Measurements from ENCODE around the gene UVRAG.
"Not testable (repeated sequence)": the region's sequence is repeated elsewhere in the genome, so short reads cannot be mapped to it uniquely, and the experiment has no call there.

Gene UVRAG

GRCh38 chr11:76069001-76069400 lies 254.0 kb downstream of the UVRAG start:
- TF ChIP-seq, protein P1, sequence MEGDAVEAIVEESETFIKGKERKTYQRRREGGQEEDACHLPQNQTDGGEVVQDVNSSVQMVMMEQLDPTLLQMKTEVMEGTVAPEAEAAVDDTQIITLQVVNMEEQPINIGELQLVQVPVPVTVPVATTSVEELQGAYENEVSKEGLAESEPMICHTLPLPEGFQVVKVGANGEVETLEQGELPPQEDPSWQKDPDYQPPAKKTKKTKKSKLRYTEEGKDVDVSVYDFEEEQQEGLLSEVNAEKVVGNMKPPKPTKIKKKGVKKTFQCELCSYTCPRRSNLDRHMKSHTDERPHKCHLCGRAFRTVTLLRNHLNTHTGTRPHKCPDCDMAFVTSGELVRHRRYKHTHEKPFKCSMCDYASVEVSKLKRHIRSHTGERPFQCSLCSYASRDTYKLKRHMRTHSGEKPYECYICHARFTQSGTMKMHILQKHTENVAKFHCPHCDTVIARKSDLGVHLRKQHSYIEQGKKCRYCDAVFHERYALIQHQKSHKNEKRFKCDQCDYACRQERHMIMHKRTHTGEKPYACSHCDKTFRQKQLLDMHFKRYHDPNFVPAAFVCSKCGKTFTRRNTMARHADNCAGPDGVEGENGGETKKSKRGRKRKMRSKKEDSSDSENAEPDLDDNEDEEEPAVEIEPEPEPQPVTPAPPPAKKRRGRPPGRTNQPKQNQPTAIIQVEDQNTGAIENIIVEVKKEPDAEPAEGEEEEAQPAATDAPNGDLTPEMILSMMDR (IDR thresholded peaks at IDR 0.05; ENCODE audit: borderline replicate concordance, insufficient read depth, low read depth, low read length) = no peak
- H3K4me3 ChIP-seq (ENCODE audit: low read depth, low read length) = no peak overlapping the region

- TF ChIP-seq, protein P1 (IDR thresholded peaks at IDR 0.05; ENCODE audit: borderline replicate concordance, insufficient read depth, low read depth, low read length) = no peak
Measured at GRCh38 chr11:76071090-76071489, 256.1 kb downstream of the UVRAG start.

DNA sequence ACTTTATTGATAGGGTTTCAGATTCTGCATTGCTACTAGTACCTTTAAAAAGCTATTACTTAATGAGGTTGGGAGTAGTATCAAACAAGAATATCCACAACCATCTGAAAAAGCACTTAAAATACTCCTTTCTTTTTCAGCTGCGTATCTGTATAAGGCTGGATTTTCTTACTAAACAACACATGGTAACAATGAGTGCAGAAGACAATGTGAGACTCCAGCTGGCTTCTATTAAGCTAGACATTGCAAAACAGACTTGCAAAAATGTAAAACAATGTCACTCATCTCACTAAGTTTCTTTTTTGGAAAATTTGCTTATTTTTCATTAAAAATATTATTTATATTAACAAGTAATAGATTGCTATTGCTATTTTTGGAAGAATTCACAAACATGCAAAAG lies 258.7 kb downstream of the UVRAG start:
- TF ChIP-seq, protein P1 (IDR thresholded peaks at IDR 0.05; ENCODE audit: borderline replicate concordance, insufficient read depth, low read depth, low read length) = no peak
- no peak overlapping the region for H3K4me3 ChIP-seq (ENCODE audit: low read depth, low read length)

More at GRCh38 chr11:76071090-76071489, 256.1 kb downstream of the UVRAG start:
- H3K4me3 ChIP-seq (ENCODE audit: low read depth, low read length) = no peak overlapping the region

DNA sequence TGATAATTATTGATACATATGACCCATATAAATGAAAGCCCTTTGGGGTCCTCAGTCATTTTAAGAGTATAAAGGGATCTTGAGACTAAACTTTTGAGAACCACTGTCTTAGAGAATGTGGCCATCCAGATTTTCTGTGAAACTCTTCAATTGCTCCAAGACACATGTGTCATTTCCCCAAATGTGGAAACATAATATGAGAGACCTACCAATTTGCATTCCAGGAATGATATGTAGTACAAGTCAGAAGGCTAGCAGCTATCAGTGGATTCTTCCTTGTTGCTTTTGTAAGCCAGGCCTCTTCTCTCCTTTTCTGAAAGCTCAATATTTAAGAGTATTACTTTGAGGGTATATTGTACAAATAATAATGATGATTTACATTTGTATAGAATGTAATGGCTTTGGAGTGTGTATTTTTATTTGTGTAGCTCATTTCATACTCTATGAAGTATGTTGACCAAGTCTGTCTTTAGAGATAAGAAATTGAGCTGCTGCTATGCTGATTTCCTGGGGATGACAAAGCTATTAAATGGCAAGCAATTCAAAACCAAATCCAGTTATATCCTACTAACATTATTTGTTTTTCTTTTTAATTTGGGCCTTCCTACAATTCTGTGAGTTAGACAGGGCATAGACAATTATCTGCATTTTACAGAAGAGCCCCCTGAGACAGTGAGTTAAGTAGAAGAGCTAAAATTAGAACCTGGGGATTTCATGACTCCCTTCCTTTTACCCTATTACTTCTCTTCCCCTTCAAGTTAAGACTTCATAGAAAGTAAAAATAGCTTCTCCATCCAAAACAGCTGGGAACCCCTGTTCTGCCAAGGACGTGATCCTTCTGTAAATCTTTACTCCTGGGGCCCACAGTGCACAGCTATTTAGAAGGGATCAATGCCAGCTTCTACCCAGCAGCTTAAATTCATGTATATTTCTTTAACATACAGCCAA lies 259.4 kb downstream of the UVRAG start:
- TF ChIP-seq, protein P1 (IDR thresholded peaks at IDR 0.05; ENCODE audit: borderline replicate concordance, insufficient read depth, low read depth, low read length) = no peak
- H3K4me3 ChIP-seq (ENCODE audit: low read depth, low read length) = no peak overlapping the region

- no peak overlapping the region for H3K4me3 ChIP-seq (ENCODE audit: low read depth, low read length)
- TF ChIP-seq, protein P1 (IDR thresholded peaks at IDR 0.05; ENCODE audit: borderline replicate concordance, insufficient read depth, low read depth, low read length) = no peak
Measured at GRCh38 chr11:76075716-76076115, 260.7 kb downstream of the UVRAG start.

DNA sequence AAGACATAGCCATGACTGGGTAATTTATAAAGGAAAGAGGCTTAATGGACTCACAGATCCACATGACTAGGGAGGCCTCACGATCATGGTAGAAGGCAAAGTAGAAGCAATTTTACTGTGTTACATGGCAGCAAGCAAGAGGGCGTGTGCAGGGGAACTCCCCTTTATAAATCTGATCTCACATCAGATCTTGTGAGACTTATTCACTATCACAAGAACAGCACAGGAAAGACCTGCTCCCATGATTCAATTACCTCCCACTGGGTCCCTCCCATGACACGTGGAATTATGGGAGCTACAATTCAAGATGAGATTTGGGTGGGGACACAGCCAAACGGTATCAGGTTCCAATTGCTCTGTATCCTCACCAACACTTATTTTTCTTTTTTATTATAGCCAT lies 261.2 kb downstream of the UVRAG start:
- H3K4me3 ChIP-seq (ENCODE audit: low read depth, low read length) = not testable (repeated sequence)

GRCh38 chr11:76076749-76077148 lies 261.7 kb downstream of the UVRAG start:
- TF ChIP-seq, protein P1 (IDR thresholded peaks at IDR 0.05; ENCODE audit: borderline replicate concordance, insufficient read depth, low read depth, low read length) = no peak
- no peak overlapping the region for H3K4me3 ChIP-seq (ENCODE audit: low read depth, low read length)

All from GM12875 (cell line).